Right lobe of liver (tissue), 6 donors: ENCODE measurements around the gene RNF157. TPM values are rescaled to one million over a fixed set of nuclear protein-coding genes. Genes with fewer than 3 reads are reported as not detected.

Experiments used
- ATAC-seq, 4 donors: fragments of 200-7000 bp; cut with Tn5 transposase; one replicate each; pipeline ENCODE4 v1.9.1; 2020; ENCODE audit warnings: mild to moderate bottlenecking in 4 of 4, moderate library complexity in 4 of 4
- DNase-seq, 3 donors: peaks; one replicate each; pipeline ENCODE4 v3.0.0-alpha.2; 2020
- H3K27ac ChIP-seq, 3 donors: fragments of 200-600 bp; one replicate each; pipeline ENCODE4 v1.8.0; 2022
- H3K27me3 ChIP-seq, 2 donors: fragments of 200-600 bp; one replicate each; pipeline ENCODE4 v1.8.0; 2022
- H3K36me3 ChIP-seq, 4 donors: fragments of 200-600 bp; sonication (generic) in 1 of 4; one replicate each; pipeline versions ENCODE4 v1.5.1 to v1.8.0; 2017 to 2022; ENCODE audit warnings: control low read depth in 1 of 4
- H3K4me1 ChIP-seq, 4 donors: fragments of 200-600 bp; sonication (generic) in 1 of 4; one replicate each; pipeline versions ENCODE4 v1.5.1 to v1.8.0; 2017 to 2022; ENCODE audit warnings: control low read depth in 1 of 4
- H3K4me3 ChIP-seq, 3 donors: fragments of 200-600 bp; one replicate each; pipeline ENCODE4 v1.8.0; 2022
- H3K9me3 ChIP-seq, 4 donors: fragments of 200-600 bp; sonication (generic) in 1 of 4; one replicate each; pipeline versions ENCODE4 v1.5.1 to v1.8.0; 2017 to 2022; ENCODE audit warnings: control low read depth in 1 of 4
- CTCF ChIP-seq, 4 donors: fragments of 200-600 bp in 3 of 4; fragments of 450-650 bp in 1 of 4; IDR thresholded peaks; one replicate each; pipeline versions ENCODE4 v1.5.1 to v1.8.0; 2016 to 2022; ENCODE audit warnings: antibody characterized with exemption in 4 of 4, mild to moderate bottlenecking in 2 of 4
- POLR2A ChIP-seq: fragments of 450-650 bp; IDR thresholded peaks from one replicate; pipeline ENCODE4 v1.6.1; 2017; ENCODE audit warnings: antibody characterized with exemption, mild to moderate bottlenecking
- WGBS: methylation state at CpG from one replicate; pipeline ENCODE4 v1.1.6; 2018; ENCODE audit warnings: low coverage, low lambda C conversion rate; ENCODE audit not compliant: insufficient coverage; ENCODE audit errors: missing lambda C conversion rate; 5-methylcytosine and 5-hydroxymethylcytosine counted together
- intact Hi-C, 2 donors: fragments of 100-400 bp; cut with DNase I; formaldehyde crosslinking; loops; one replicate each; pipeline versions ENCODE4 v1.11.2 to v1.14.1; 2022
- total RNA-seq, 6 experiments: library from RNA; depleted of rRNA in 2 of 6; stranded (reverse); fragments of >200 nt in 2 of 6; fragmentation: NEBNext Ultra II Directional in 3 of 6; extraction: Animal tissue kit (Norgen Biotek cat#: 25700) in 3 of 6; gene quantifications; one replicate each; pipeline versions ENCODE4 v1.1.0 to v1.2.4, GENCODE V29; 2016 to 2023
- donor health status: DM: no; HTN: yes; CAD: no.
- donor health status: DM: no; HTN: no; CAD: no.
- donor health status: DM: no; HTN: no; CAD: no.
- donor health status: DM: no; HTN: yes; CAD: no.
- donor health status: DM: no; HTN: yes; CAD: no.

Gene RNF157
- total RNA-seq, 6 experiments from 2014 or later = 0.39 to 14.5 (median 6.0) TPM

DNA sequence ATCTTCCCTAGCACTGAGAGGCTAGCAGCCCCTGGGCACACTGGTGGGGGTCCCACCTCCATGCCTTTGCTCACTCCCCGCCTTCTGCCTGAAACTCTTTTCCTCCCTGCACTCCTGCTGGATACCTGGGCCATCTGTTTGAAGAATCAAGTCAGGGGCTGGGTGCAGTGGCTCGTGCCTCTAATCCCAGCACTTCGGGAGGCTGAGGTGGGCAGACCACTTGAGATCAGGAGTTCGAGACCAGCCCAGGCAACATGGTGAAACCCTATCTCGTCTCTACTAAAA lies 115.0 kb downstream of the RNF157 start:
- Histone ChIP-seq H3K27ac (no peak overlapping the region), H3K4me3 (no peak overlapping the region), H3K9me3 (no peaks in the 10 kb centered on the region), H3K4me1 (peaks cover 0 to 3% (median 0%) of the 10 kb centered on the region in 4 donors), H3K36me3 (no peaks in the 10 kb centered on the region), H3K27me3 (no peaks in the 10 kb centered on the region)
- DNase-seq (no peak), ATAC-seq (no peak)
- TF ChIP-seq POLR2A (no peak), CTCF (IDR thresholded peaks at IDR 0.05) (no peak)
- 33% methylated on average over 2 of the region's 5 CpGs for WGBS
- intact Hi-C loops = loop anchor here in 1 of 2 donors (10.0 kb wide), 1 partner anchor 49 kb away; no protein-coding TSS in a partner anchor

- Histone ChIP-seq H3K27ac (no peak overlapping the region), H3K4me1 (peaks cover 0 to 3% (median 0%) of the 10 kb centered on the region in 4 donors), H3K27me3 (no peaks in the 10 kb centered on the region), H3K4me3 (no peak overlapping the region), H3K36me3 (no peaks in the 10 kb centered on the region), H3K9me3 (no peaks in the 10 kb centered on the region)
- TF ChIP-seq CTCF (IDR thresholded peaks at IDR 0.05) (no peak), POLR2A (no peak)
- intact Hi-C loops = loop anchor here (5.0 to 10.0 kb wide), 2 partner anchors 50 to 158 kb away; no protein-coding TSS in a partner anchor
- WGBS = 94% methylated on average over 3 of the region's 22 CpGs
- ATAC-seq (no peak), DNase-seq (no peak)
Measured at GRCh38 chr17:76124582-76125390, 115.5 kb downstream of the RNF157 start.

- no peak overlapping the region for H3K27ac ChIP-seq
- intact Hi-C loops = loop anchor here (5.0 to 10.0 kb wide), 2 partner anchors 51 to 158 kb away; no protein-coding TSS in a partner anchor
- ATAC-seq (no peak), DNase-seq (no peak)
- TF ChIP-seq POLR2A = no peak
- TF ChIP-seq CTCF (IDR thresholded peaks at IDR 0.05) = no peak
- H3K4me3 ChIP-seq = no peak overlapping the region
- peaks cover 0 to 3% (median 0%) of the 10 kb centered on the region in 4 donors for H3K4me1 ChIP-seq
- WGBS = 8% methylated on average over 2 of the region's 9 CpGs
- H3K36me3 ChIP-seq = no peaks in the 10 kb centered on the region
- H3K9me3 ChIP-seq = no peaks in the 10 kb centered on the region
- no peaks in the 10 kb centered on the region for H3K27me3 ChIP-seq
Measured at GRCh38 chr17:76123749-76124581, 116.3 kb downstream of the RNF157 start.

GRCh38 chr17:76123191-76123499 lies 117.1 kb downstream of the RNF157 start:
- Histone ChIP-seq H3K36me3 (no peaks in the 10 kb centered on the region), H3K4me3 (no peak overlapping the region), H3K4me1 (peaks cover 0 to 3% (median 0%) of the 10 kb centered on the region in 4 donors), H3K27me3 (no peaks in the 10 kb centered on the region), H3K27ac (no peak overlapping the region), H3K9me3 (no peaks in the 10 kb centered on the region)
- DNase-seq (no peak), ATAC-seq (no peak)
- TF ChIP-seq CTCF (IDR thresholded peaks at IDR 0.05) (no peak), POLR2A (no peak)
- intact Hi-C loops = loop anchor here (5.0 to 10.0 kb wide), 2 partner anchors 52 to 159 kb away; no protein-coding TSS in a partner anchor
- WGBS = 57% methylated on average over 3 of the region's 5 CpGs
